AG10803 (cell line): Measurements from ENCODE around the gene ACYP2.
"Not testable (repeated sequence)": the region's sequence is repeated elsewhere in the genome, so short reads cannot be mapped to it uniquely, and the experiment has no call there.

ENCODE experiments used
- DNase-seq: peaks from one replicate; pipeline ENCODE4 v3.0.0; 2010; ENCODE audit warnings: low read depth
- H3K4me3 ChIP-seq: 2 replicates; pipeline ENCODE4 v1.5.1; 2011; ENCODE audit warnings: mild to moderate bottlenecking, low read length, control low read depth
- TF ChIP-seq, protein P1 (sequence below): conservative IDR thresholded peaks from 2 replicates; pipeline ENCODE4 v1.5.1; 2011; ENCODE audit warnings: mild to moderate bottlenecking, low read length, control low read depth, inconsistent platforms

Gene ACYP2

GRCh38 chr2:54308782-54309181 is 193.4 kb downstream of the ACYP2 start:
- no peak overlapping the region for H3K4me3 ChIP-seq
- DNase-seq = no peak
- TF ChIP-seq, protein P1, sequence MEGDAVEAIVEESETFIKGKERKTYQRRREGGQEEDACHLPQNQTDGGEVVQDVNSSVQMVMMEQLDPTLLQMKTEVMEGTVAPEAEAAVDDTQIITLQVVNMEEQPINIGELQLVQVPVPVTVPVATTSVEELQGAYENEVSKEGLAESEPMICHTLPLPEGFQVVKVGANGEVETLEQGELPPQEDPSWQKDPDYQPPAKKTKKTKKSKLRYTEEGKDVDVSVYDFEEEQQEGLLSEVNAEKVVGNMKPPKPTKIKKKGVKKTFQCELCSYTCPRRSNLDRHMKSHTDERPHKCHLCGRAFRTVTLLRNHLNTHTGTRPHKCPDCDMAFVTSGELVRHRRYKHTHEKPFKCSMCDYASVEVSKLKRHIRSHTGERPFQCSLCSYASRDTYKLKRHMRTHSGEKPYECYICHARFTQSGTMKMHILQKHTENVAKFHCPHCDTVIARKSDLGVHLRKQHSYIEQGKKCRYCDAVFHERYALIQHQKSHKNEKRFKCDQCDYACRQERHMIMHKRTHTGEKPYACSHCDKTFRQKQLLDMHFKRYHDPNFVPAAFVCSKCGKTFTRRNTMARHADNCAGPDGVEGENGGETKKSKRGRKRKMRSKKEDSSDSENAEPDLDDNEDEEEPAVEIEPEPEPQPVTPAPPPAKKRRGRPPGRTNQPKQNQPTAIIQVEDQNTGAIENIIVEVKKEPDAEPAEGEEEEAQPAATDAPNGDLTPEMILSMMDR = no peak

DNA sequence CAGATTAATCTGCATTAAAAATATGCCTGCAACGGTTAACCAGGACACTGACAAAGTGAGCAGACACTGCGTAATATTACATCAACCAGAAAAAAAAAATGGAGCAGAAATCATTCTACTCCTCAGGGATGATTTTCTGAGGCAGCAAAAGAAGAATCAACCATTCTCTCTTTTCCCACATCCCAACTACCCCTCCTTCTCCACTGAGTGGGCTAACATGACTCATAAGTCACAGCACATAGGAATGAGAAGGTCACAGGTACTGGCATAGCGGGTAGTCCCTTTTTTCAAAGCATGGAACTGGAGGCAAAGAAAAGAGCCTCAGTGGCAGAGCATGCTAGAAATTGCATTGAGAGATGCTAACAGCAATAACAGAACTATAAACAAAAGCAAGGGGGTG is 194.9 kb downstream of the ACYP2 start:
- TF ChIP-seq, protein P1 = no peak
- no peak overlapping the region for H3K4me3 ChIP-seq
- no peak for DNase-seq

DNA sequence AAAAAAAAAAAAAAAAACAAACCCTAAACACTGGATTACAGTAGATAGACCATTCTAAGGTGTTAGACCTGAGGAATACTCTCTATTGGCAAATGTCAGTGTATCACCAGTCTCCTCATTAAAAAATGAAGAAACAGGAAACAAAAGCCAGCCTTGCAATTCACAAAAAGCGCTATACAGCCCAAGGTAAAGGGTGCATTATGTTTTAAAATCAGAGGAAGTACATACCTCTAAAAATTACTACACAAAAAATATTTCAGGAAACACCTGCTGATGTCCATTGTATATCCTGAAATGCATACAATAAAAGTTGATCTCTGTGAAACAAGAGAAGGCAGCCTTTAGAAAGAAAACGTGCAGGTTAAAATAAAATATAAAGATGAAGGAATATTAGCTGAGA is 195.5 kb downstream of the ACYP2 start:
- H3K4me3 ChIP-seq = no peak overlapping the region
- TF ChIP-seq, protein P1 = no peak
- DNase-seq = no peak

GRCh38 chr2:54313147-54313546 is 197.7 kb downstream of the ACYP2 start:
- TF ChIP-seq, protein P1 = no peak
- DNase-seq = no peak
- no peak overlapping the region for H3K4me3 ChIP-seq

DNA sequence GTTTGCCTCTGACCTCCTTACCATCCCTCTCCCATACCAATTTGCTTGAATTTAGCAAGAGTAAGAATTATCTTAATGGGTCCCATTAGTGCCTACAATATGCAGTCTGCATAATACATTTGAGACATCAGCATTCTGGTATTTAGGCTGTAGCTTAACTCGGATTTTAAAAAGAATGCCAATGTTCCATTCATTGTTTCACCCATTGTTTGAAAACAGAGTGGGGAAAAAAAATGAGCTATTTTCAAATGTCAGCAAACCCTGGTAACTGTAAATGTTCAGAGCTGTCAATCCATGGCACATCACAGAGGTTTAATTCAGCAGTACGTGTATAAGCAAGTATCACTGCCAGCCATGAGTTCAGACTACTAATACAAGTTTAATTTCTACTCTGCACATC is 202.6 kb downstream of the ACYP2 start:
- no peak overlapping the region for H3K4me3 ChIP-seq
- TF ChIP-seq, protein P1 = no peak
- no peak for DNase-seq

- H3K4me3 ChIP-seq = no peak overlapping the region
- no peak for DNase-seq
Measured at GRCh38 chr2:54318821-54319220, 203.4 kb downstream of the ACYP2 start.

DNA sequence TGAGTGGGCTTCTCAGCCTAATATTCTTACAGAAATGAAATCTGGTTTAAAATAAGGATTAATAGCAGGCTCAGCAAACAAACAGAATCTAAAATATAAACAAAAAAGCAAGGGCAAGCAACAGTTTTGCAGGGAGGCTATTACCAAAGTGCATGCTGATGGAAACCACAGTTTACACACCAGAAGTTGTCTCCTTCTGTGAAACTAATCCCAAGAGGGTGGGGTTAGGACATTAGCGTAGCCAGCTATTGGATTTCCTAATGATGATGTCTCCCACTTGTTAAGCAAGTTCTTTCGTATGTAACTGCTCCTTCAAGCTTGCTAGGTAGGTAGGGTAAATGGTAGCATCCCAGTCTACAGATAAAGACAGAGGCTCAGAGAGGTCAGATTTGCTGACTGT is 205.6 kb downstream of the ACYP2 start:
- DNase-seq = peak; percentile 44
- TF ChIP-seq, protein P1 = no peak
- no peak overlapping the region for H3K4me3 ChIP-seq

More at GRCh38 chr2:54318821-54319220, 203.4 kb downstream of the ACYP2 start:
- TF ChIP-seq, protein P1 = no peak

DNA sequence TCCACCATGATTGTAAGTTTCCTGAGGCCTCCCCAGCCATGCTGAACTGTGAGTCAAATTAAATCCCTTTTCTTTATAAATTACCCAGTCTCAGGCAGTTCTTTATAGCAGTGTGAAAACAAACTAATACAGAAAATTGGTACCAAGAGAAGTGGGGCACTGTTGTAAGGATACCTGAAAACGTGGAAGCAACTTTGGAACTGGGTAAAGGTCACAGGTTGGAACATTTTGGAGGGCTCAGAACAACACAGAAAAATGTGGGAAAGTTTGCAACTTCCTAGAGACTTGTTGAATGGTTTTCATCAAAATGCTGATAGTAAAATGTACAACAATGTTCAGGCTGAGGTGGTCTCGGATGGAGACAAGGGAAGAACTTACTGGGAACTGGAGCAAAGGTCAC is 209.1 kb downstream of the ACYP2 start:
- H3K4me3 ChIP-seq, DNase-seq: not testable (repeated sequence)
